ENCODE data around the gene RTN4RL1.

RTN4RL1 gene

GRCh38 chr17:1948517-1948825 lies 76.7 kb downstream of the RTN4RL1 start:
- no peak for DNase-seq (ENCODE audit: low spot score)

GRCh38 chr17:1947743-1948516 lies 77.2 kb downstream of the RTN4RL1 start:
- no peak for DNase-seq (ENCODE audit: low spot score)

DNA sequence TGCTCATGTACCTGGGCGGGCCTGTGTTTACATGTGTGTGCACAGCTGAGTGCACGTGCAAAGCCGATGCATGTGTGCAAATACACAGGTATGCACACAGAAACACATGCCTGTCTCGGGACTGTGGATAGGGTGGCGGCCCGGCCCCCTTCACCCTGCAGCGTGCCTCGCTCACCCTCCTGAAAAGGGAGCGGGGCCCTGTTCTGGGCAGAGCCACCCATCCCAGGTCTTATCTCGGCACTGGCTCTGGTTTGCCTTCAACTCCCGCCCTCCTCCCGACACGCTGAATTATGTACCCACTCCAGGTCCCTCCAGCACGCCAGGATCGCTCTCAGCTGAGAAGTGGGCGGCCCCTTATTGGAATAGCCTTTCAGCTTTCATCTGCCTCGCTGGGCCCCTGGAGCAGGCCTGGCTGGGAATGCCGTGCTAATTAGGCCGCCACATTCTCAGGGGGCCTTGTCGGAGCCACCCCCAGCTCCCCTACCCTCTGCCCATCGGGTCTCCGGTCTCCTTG lies 77.8 kb downstream of the RTN4RL1 start:
- no peak for DNase-seq (ENCODE audit: low spot score)

- no peak for DNase-seq (ENCODE audit: low spot score)
Observed at GRCh38 chr17:1946021-1946932, 78.9 kb downstream of the RTN4RL1 start.

- DNase-seq (ENCODE audit: low spot score): no peak
Observed at GRCh38 chr17:1945621-1946020, 79.5 kb downstream of the RTN4RL1 start.

DNA sequence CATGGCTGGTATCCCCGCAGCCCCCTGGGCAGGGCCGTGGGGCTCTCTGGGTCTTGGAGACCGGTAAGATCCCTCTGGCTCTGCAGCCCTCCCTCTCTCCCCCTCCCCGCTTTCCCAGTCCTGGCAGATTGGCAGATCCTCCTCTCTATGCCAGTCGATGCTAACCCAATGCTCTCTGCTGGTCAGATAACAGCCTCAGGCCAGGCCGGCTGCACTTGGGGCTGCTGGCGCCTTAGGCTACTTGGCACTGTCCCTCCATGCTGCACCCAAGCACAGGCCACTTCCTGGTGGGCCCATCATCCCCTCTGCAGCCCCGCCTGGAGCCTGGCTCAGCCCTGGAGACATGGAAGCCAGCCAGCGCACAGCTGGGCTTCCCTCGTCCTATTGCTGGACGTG lies 81.7 kb downstream of the RTN4RL1 start:
- no peak for DNase-seq (ENCODE audit: low spot score)

GRCh38 chr17:1942666-1943435 lies 82.3 kb downstream of the RTN4RL1 start:
- no peak for DNase-seq (ENCODE audit: low spot score)

GRCh38 chr17:1942066-1942365 lies 83.1 kb downstream of the RTN4RL1 start:
- no peak for DNase-seq (ENCODE audit: low spot score)

GRCh38 chr17:1941272-1942065 lies 83.7 kb downstream of the RTN4RL1 start:
- no peak for DNase-seq (ENCODE audit: low spot score)

GRCh38 chr17:1940810-1941185 lies 84.3 kb downstream of the RTN4RL1 start:
- no peak for DNase-seq (ENCODE audit: low spot score)

- no peak for DNase-seq (ENCODE audit: low spot score)
Observed at GRCh38 chr17:1939981-1940809, 84.9 kb downstream of the RTN4RL1 start.

- DNase-seq (ENCODE audit: low spot score): no peak
Observed at GRCh38 chr17:1937461-1937860, 87.7 kb downstream of the RTN4RL1 start.

GRCh38 chr17:1936766-1937165 lies 88.4 kb downstream of the RTN4RL1 start:
- no peak for DNase-seq (ENCODE audit: low spot score)

GRCh38 chr17:1934901-1935300 lies 90.2 kb downstream of the RTN4RL1 start:
- DNase-seq (ENCODE audit: low spot score): no peak

GRCh38 chr17:1933875-1934715 lies 91.0 kb downstream of the RTN4RL1 start:
- no peak for DNase-seq (ENCODE audit: low spot score)

DNA sequence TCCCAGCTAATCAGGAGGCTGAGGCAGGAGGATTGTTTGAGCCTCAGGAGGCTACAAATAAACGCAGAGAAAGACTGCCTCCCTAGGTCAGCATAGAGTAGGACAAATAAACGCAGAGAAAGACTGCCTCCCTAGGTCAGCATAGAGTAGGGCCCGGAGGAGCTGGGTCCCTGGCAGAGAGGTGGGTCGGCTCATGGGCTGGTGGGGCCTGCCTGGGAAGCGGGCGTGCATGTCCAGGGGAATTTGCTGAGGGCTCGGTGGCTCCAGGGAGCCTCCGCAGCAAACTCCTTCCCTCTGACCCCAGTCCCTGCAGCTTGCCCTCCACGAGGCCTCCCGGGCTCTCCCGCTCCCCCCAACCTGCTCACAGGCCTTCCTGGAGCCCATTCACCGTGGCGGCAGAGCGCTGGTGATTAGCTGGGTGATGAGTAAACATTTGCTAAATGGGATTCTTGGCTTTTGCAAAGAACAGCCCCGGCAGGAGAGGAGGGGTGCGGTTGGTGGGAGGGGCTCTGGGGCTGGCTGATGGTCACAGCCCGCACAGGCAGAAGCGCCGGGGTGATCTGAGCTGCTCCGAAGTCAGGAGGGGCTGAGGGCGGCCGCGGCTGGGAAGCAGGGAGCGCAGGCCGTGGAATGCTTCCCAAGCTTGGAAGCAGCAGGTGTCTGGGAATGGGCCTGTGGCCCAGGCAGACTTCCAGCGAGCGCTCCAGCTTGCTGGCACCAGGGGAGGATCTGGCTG lies 93.1 kb downstream of the RTN4RL1 start:
- DNase-seq (ENCODE audit: low spot score): no peak

DNA sequence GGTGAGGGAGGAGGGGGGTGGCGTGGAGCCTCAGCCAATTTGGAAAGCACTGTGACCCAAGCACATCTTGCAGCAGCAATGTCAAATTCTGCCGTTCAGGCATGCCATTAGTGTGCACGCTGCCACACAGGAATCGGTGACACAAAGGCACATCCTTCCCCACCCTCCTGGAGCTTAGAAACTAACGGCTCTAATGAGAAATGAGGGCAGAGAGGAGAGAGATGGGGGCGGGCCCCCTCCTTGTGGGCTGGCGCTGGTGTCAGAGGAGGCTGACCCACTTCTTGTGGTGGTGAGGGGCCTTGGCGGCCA lies 94.8 kb downstream of the RTN4RL1 start:
- no peak for DNase-seq (ENCODE audit: low spot score)

DNA sequence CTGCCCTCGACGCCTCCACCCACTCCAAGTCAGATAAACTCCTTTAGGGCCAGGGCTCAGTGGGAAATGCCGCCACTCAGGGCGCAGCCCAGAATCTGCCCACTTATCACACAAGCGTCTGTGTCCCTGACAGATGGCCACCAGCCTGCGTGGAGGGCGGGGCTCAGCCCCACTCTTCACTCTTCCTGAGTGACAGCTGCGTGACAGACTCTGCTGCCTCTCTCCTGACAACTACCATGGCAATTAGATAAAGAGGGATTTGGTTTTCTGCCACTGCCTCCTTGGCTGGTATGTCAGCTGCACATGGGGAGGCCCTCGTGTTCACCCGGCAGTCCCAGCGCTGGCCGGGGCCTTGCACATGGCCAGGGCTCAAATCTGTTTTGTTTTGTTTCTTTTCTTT lies 96.2 kb downstream of the RTN4RL1 start:
- no peak for DNase-seq (ENCODE audit: low spot score)

GRCh38 chr17:1920948-1921351 lies 104.2 kb downstream of the RTN4RL1 start:
- DNase-seq (ENCODE audit: low spot score): no peak

Data from germinal center (tissue), 1 donor.